ENCODE results near the gene SLC35F1. TPM values are rescaled to one million over a fixed set of nuclear protein-coding genes. Genes with fewer than 3 reads are reported as not detected.

SLC35F1 gene
- total RNA-seq, 1 donor from 2014 or later: 22.4 TPM

DNA sequence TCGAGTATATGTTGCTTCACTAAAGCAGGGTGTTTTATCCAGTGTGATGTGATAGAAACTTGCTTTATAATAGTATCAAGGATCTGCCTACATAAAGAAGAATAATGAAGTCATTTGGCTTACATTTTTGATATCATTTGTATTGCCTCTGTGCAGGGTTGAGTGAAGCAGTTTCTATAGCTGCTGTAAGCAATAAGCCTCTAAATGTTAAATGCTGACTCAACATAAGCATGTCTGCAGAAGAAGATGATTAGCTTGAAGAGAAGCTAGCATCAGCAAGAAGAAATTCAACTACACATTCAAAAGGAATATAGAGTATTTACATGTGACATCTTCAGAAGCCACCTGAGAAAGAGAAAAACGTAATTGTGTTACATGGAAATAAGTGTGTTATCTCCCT, 17.6 kb downstream of the SLC35F1 start:
- no peak for DNase-seq
- Mint-ChIP-seq H3K4me3 (ENCODE audit: unreplicated experiment) (no peak overlapping the region), H3K36me3 (ENCODE audit: unreplicated experiment) (peaks cover 19% of the 10 kb centered on the region), H3K9me3 (ENCODE audit: unreplicated experiment) (no peaks in the 10 kb centered on the region), H3K27me3 (ENCODE audit: unreplicated experiment) (no peaks in the 10 kb centered on the region), H3K4me1 (ENCODE audit: low read depth, unreplicated experiment) (no peaks in the 10 kb centered on the region), H3K27ac (ENCODE audit: unreplicated experiment) (no peak overlapping the region)
- TF ChIP-seq, protein P1, sequence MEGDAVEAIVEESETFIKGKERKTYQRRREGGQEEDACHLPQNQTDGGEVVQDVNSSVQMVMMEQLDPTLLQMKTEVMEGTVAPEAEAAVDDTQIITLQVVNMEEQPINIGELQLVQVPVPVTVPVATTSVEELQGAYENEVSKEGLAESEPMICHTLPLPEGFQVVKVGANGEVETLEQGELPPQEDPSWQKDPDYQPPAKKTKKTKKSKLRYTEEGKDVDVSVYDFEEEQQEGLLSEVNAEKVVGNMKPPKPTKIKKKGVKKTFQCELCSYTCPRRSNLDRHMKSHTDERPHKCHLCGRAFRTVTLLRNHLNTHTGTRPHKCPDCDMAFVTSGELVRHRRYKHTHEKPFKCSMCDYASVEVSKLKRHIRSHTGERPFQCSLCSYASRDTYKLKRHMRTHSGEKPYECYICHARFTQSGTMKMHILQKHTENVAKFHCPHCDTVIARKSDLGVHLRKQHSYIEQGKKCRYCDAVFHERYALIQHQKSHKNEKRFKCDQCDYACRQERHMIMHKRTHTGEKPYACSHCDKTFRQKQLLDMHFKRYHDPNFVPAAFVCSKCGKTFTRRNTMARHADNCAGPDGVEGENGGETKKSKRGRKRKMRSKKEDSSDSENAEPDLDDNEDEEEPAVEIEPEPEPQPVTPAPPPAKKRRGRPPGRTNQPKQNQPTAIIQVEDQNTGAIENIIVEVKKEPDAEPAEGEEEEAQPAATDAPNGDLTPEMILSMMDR (IDR thresholded peaks at IDR 0.05; ENCODE audit: partially characterized antibody, unreplicated experiment): no peak

DNA sequence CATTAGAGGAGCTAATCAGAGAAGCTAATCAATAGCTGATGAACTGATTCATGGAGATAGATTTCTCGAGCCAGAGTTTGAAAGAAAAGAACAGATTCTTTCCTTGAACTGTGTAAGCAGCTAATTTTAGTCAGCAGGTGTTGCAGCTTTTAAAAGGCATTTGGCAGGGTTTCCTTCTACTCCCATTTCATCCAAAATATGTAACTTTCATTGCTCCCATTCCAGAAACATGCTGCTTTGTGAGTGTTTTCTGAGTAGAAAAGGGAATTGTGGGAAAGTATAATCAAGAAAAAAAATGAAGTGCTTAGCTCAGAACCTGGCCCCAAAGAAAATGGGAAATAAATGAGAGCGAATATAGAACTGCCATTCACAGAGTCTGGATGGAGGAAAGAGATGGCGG, 20.8 kb downstream of the SLC35F1 start:
- Mint-ChIP-seq H3K27me3 (ENCODE audit: unreplicated experiment) (no peaks in the 10 kb centered on the region), H3K9me3 (ENCODE audit: unreplicated experiment) (no peaks in the 10 kb centered on the region), H3K4me1 (ENCODE audit: low read depth, unreplicated experiment) (no peaks in the 10 kb centered on the region), H3K27ac (ENCODE audit: unreplicated experiment) (no peak overlapping the region), H3K4me3 (ENCODE audit: unreplicated experiment) (no peak overlapping the region), H3K36me3 (ENCODE audit: unreplicated experiment) (peaks cover 19% of the 10 kb centered on the region)
- DNase-seq: no peak
- TF ChIP-seq, protein P1 (IDR thresholded peaks at IDR 0.05; ENCODE audit: partially characterized antibody, unreplicated experiment): no peak

DNA sequence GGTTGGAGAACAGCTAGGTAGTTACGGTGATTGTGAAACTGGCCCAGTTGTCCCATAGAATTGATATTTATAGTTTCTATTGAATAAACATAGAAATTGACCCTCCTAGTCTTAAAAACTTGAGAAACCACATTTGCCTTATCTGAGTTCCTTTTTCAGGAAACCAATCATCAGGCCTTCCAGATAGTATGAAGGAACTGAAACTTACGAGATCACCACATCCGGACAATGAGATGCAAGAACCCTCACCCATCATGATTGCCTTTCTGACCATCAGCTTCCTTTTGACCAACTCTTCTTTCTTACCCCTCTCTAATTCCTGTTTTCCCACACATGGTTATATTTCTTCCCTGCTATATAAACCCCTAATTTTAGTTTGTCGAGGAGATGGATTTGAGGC, 21.8 kb downstream of the SLC35F1 start:
- no peaks in the 10 kb centered on the region for H3K9me3 Mint-ChIP-seq (ENCODE audit: unreplicated experiment)
- H3K36me3 Mint-ChIP-seq (ENCODE audit: unreplicated experiment): peaks cover 19% of the 10 kb centered on the region
- DNase-seq: no peak
- H3K27me3 Mint-ChIP-seq (ENCODE audit: unreplicated experiment): no peaks in the 10 kb centered on the region
- no peak overlapping the region for H3K27ac Mint-ChIP-seq (ENCODE audit: unreplicated experiment)
- H3K4me3 Mint-ChIP-seq (ENCODE audit: unreplicated experiment): no peak overlapping the region
- no peaks in the 10 kb centered on the region for H3K4me1 Mint-ChIP-seq (ENCODE audit: low read depth, unreplicated experiment)
- TF ChIP-seq, protein P1 (IDR thresholded peaks at IDR 0.05; ENCODE audit: partially characterized antibody, unreplicated experiment): no peak

DNA sequence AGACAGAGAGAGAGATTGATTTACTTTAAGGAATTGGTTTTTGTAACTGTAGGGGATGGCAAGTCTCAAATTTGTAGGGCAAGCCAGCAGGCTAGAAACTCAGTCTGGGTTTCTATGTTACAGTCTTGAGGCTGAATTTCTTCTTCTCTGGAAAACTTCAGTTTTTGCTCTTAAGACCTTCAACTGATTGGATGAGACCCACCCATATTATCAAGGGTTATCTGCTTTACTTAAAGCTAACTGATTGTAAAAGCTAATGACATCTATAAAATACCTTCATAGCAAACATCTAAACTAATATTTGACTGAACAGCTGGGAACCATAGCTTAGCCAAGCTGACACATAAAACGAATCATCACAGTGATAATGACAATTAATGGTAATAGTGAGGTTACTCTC, 22.4 kb downstream of the SLC35F1 start:
- TF ChIP-seq, protein P1 (IDR thresholded peaks at IDR 0.05; ENCODE audit: partially characterized antibody, unreplicated experiment): no peak
- Mint-ChIP-seq H3K36me3 (ENCODE audit: unreplicated experiment) (peaks cover 19% of the 10 kb centered on the region), H3K27ac (ENCODE audit: unreplicated experiment) (no peak overlapping the region), H3K27me3 (ENCODE audit: unreplicated experiment) (no peaks in the 10 kb centered on the region), H3K4me3 (ENCODE audit: unreplicated experiment) (no peak overlapping the region), H3K4me1 (ENCODE audit: low read depth, unreplicated experiment) (no peaks in the 10 kb centered on the region), H3K9me3 (ENCODE audit: unreplicated experiment) (no peaks in the 10 kb centered on the region)
- no peak for DNase-seq

DNA sequence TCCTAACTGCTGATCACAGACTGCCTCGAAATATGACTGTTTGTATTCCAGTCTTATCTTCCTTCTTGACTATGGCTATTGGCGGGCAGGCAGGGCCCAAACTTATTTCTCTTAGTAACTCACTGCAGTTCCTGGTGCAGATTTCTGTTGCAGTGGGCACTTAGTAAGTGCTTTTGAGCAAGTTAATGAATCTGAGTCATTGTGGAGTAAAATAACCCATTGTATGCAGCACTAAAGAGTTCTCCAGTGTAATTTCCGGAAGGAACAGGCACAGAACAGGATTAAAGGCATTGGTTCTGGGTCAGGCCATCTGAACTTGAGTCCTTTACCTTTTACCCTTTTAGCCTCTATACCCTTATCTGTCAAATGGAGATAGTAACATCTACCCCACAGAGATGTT, 23.6 kb downstream of the SLC35F1 start:
- H3K36me3 Mint-ChIP-seq (ENCODE audit: unreplicated experiment): peaks cover 19% of the 10 kb centered on the region
- H3K27ac Mint-ChIP-seq (ENCODE audit: unreplicated experiment): no peak overlapping the region
- TF ChIP-seq, protein P1 (IDR thresholded peaks at IDR 0.05; ENCODE audit: partially characterized antibody, unreplicated experiment): no peak
- no peak overlapping the region for H3K4me3 Mint-ChIP-seq (ENCODE audit: unreplicated experiment)
- no peaks in the 10 kb centered on the region for H3K9me3 Mint-ChIP-seq (ENCODE audit: unreplicated experiment)
- no peaks in the 10 kb centered on the region for H3K27me3 Mint-ChIP-seq (ENCODE audit: unreplicated experiment)
- no peaks in the 10 kb centered on the region for H3K4me1 Mint-ChIP-seq (ENCODE audit: low read depth, unreplicated experiment)
- DNase-seq: no peak

All from glutamatergic neuron (in vitro differentiated cells).